Stimulated activated CD8-positive, alpha-beta memory T cell treated with anti-CD3 and anti-CD28 coated beads, Interleukin-2, amount 100 ng/mL, for 48 hours (primary cell): ENCODE data around the gene SPINK5.
"Not testable (repeated sequence)": the region's sequence is repeated elsewhere in the genome, so short reads cannot be mapped to it uniquely, and the experiment has no call there.

Source experiments
- DNase-seq, 2 donors: peaks; one replicate each; pipeline ENCODE4 v3.0.0-alpha.2; 2020; ENCODE audit warnings: low read depth in 2 of 2

The SPINK5 gene, protein sequence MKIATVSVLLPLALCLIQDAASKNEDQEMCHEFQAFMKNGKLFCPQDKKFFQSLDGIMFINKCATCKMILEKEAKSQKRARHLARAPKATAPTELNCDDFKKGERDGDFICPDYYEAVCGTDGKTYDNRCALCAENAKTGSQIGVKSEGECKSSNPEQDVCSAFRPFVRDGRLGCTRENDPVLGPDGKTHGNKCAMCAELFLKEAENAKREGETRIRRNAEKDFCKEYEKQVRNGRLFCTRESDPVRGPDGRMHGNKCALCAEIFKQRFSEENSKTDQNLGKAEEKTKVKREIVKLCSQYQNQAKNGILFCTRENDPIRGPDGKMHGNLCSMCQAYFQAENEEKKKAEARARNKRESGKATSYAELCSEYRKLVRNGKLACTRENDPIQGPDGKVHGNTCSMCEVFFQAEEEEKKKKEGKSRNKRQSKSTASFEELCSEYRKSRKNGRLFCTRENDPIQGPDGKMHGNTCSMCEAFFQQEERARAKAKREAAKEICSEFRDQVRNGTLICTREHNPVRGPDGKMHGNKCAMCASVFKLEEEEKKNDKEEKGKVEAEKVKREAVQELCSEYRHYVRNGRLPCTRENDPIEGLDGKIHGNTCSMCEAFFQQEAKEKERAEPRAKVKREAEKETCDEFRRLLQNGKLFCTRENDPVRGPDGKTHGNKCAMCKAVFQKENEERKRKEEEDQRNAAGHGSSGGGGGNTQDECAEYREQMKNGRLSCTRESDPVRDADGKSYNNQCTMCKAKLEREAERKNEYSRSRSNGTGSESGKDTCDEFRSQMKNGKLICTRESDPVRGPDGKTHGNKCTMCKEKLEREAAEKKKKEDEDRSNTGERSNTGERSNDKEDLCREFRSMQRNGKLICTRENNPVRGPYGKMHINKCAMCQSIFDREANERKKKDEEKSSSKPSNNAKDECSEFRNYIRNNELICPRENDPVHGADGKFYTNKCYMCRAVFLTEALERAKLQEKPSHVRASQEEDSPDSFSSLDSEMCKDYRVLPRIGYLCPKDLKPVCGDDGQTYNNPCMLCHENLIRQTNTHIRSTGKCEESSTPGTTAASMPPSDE

DNA sequence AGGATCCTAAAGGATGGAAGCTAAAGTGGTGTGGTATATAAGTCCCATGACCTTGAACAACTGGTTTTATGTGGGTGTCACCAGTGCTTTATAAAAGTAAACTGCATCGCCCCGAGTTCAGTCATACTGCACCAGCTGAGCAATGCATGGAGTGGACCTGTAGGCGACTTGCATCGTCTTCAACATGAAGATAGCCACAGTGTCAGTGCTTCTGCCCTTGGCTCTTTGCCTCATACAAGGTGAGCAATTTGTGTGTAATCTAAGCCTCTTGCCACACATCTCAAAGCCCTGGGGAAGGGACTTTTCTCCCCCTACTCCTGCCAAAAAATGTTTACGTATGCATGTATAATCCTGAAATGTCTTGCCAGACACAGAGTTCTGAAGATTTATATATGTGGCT lies at the start of gene SPINK5:
TSS of gene SPINK5 (plus strand) at position 120 of the 400 bp plus-strand sequence. CDS start at position 185, 65 bp downstream.
- DNase-seq, result no peak

DNA sequence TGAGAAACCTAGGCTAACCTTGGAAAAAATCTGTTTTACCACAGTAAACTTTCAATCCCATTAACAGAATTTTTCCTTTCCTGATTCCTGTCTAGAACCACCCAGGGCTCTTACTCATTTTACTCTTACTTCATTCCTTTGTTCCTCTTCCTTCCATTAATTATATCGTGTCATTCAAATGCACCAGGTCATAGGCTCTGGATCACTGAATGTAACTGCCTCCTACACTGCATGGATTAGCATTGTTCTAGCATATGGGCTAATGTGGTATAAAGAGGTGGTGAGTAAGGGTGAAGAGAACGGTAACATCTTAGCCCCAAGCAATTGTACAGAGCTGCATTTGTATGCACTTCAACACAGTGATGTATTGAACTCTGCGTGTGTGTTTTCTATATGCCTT lies 49.5 kb upstream of the SPINK5 start:
- DNase-seq, result no peak

GRCh38 chr5:148020257-148020988 lies 43.4 kb upstream of the SPINK5 start:
- no peak for DNase-seq

DNA sequence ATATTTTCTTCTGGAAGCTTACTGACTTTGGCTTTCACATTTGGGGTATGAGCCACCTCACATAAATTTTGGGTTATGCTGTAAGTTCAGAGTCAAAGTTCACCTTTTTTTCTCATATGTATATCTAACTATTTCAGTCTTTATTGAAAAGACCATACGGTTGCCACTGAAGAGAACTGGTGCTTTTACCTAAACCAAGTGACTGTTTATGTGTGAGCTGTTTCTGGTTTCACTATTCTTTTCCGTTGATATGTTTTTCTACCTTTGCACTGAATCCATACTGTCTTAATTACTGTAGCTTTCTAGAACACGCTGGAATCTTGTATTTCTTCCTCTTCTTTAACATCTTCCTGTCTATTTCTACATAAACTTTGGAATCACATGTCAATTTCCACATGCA lies 36.3 kb upstream of the SPINK5 start:
- no peak for DNase-seq

DNA sequence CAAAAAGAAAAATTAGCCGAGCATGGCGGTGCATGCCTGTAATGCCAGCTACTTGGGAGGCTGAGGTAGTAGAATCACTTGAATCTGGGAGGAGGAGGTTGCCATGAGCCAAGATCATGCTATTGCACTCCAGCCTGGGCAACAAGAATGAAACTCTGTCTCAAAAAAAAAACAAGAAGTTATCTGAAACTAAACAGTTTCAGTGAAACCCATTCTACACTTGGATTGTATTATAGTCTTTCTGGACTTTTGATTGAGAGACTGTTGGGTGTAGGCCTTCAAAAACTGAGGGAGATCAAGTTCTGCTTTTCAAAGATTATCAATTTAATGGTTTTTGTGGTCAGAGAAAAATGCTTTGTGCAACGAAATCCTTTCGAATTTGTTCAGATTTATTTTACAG lies 34.6 kb upstream of the SPINK5 start:
- DNase-seq, result no peak

DNA sequence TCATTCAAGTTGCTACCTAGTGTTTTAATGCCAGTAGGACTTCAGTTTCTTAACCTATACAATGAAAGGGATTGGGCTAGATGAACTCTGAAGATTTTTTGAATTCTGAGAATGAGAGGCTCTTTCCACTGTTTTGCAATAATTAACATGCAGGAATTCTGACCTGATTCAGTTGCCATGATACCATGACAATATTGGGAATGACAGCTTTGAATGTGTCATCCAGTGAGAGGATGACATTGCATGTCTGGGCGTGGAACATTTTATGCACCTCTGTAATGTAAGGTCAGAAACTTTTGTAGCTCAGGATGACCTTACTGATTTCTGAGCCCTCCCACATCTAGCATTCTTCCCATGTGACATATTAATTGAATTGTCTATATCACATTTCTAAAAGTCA lies 30.6 kb upstream of the SPINK5 start:
- DNase-seq, result no peak

DNA sequence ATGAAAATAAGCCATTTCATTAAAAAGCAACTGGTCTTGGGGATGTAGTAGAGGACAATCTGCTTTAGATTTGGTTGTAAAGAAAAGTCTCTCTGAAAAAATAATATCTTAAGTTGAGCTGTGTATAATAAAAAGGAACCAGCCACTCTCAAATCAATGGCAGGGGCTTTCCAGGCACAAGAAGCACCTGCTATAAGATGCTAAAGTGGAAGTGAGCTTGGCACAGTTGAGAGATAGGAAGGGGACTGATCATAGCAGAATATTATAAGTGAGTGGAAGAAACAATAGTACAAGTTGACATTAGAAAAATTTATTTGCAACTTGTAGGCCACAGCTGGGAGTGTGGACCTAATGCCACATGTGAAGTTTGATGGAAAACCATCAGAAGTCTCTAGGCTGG lies 28.1 kb upstream of the SPINK5 start:
- DNase-seq, result no peak

DNA sequence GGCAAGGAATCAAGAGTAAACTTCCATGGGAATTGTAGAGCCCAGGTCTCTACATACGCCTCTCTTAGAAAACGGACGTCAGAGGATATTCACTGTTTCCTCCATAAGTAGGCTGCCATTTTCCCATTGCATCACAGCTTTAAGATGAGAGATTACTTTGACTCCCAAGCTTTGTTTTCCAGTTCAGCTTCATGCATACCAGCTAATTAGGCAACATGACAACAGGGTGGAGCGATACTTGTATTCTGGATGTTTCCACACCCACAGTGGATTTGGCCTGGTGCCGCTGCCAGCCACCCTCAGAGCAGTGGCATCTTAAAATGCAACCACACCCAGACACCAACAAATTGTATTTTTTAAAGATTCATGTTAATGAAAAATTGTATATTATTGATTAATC lies 20.9 kb upstream of the SPINK5 start:
- DNase-seq, result no peak

DNA sequence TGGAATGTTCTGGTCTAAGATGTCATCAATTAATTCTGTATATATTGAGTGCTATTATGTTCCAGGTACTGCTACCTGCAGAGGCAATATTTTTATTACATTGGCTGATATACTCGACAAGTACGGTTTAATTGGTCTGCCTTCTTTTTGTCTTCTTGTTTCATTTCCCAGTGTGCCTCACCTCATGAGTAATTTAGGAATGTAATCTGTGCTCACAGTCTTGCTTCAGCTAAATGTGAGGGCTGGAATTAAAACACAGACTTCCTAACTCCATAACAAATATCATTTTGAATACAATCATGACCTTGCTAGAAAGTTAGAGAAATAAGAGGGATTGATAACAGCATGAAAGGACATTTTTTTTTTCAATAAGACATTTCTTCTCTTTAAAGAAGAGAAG lies 20.1 kb upstream of the SPINK5 start:
- DNase-seq, result no peak

DNA sequence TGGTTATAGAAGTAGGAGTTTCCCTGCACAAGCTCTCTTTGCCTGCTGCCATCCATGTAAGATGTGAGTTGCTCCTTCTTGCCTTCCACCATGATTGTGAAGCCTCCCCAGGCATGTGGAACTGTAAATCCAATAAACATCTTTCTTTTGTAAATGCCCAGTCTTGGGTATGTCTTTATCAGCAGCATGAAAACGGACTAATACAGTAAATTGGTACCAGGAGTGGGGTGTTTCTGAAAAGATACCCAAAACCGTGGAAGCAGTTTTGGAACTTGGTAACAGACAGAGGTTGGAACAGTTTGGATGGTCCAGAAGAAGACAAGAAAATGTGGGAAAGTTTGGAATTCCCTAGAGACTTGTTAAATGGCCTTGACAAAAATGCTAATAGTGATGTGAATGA lies 8.6 kb upstream of the SPINK5 start:
- DNase-seq, result not testable (repeated sequence)

DNA sequence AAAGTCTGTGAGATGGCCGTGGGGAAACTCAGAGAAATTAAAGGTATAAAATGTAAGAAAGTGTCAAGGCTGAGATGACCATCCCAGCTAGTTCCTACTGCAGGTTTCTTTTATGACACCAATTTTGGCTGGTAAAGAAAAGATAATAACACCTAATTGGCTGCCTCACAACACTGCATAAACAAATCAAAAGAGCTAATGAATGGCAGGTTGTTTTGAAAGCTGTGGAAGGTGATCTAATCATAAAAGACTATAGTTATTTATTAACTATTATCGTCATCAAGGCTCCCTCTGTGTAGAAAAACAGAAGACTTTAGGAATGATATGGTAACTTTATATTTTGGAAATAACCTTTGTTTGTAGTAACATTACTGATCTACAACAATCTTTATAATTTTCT lies 3.5 kb upstream of the SPINK5 start:
- DNase-seq, result no peak

DNA sequence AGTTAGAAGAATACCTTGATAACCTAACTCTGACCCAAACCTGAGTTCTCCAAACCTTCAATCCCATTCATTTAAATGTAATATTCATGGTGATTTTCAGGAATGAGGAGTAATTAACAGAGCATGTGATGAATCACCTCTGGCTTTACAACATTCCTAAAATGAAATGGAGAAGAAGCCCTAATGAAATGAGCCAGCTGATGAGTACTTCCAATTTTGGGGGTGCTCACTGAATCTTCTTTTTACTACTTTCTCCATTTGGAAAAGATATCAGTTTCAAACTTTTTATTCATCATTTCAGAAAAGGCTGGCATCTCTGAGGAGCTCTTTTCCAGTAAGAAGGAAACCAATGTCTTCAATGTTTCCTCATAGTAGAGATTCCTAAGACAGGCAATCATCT lies 2.9 kb upstream of the SPINK5 start:
- no peak for DNase-seq

DNA sequence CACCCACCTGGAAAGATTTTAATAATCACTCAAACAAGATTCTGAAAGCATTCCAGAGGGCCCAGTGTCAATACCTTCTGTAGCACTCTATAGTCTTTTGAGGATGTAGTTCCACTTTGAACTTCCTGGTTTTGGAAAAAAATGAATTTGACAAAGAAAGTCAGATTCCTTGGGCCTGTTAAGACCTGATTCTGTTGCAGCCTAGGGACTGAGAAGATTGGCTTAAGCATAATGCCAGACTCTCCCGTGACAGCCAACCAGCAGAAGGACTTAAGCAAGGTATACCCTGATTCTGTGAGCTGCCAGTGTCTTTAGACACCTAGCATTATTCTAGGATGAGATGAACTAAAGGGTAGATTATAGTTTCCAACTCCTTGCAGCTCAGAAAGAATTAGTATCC lies 6.8 kb downstream of the SPINK5 start:
- no peak for DNase-seq

- DNase-seq, result no peak
Measured at GRCh38 chr5:148072207-148072606, 8.4 kb downstream of the SPINK5 start.

GRCh38 chr5:148075529-148075928 lies 11.7 kb downstream of the SPINK5 start:
- no peak for DNase-seq

- DNase-seq, result no peak
Measured at GRCh38 chr5:148083203-148083602, 19.4 kb downstream of the SPINK5 start.

DNA sequence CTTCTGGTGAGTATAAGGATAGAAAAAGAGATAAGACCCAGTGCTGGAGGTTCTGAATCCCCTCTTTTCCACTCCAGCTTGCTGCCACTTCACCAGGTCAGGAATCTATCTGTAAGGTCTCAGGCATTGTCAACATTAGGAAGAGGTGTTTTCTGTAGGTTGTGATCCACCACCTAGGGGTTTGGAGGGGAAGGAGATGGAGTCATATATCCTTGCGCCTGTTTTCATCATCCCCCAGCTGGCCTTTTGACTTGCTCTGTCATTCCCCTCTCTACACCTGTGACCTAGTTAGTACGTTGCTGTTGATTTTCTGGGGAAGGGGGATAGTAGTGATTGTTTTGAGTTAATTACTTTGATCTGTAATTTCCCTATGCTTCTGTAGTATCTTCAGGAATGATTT lies 20.5 kb downstream of the SPINK5 start:
- DNase-seq, result no peak

- no peak for DNase-seq
Measured at GRCh38 chr5:148085310-148085709, 21.5 kb downstream of the SPINK5 start.

GRCh38 chr5:148085977-148086705 lies 22.4 kb downstream of the SPINK5 start:
- no peak for DNase-seq

- DNase-seq, result no peak
Measured at GRCh38 chr5:148090146-148090772, 26.5 kb downstream of the SPINK5 start.

GRCh38 chr5:148090773-148091250 lies 27.0 kb downstream of the SPINK5 start:
- no peak for DNase-seq
